Gastroesophageal sphincter (tissue), 3 donors: ENCODE results near the gene ITGB5.

Source experiments
- EP300 ChIP-seq: sonication (generic); formaldehyde crosslinking; IDR thresholded peaks from one replicate; pipeline ENCODE4 v1.6.1; 2017; ENCODE audit warnings: antibody characterized with exemption, mild to moderate bottlenecking
- POLR2A ChIP-seq, 2 donors: fragments of 450-650 bp; IDR thresholded peaks; one replicate each; pipeline ENCODE4 v1.6.1; 2017; ENCODE audit warnings: antibody characterized with exemption in 2 of 2, mild to moderate bottlenecking in 2 of 2, moderate library complexity in 1 of 2
- TF ChIP-seq, protein P1 (sequence below), 4 experiments: fragments of 200-600 bp in 2 of 4; fragments of 450-650 bp in 2 of 4; sonication (generic) in 1 of 4; IDR thresholded peaks; one replicate each; pipeline ENCODE4 v1.5.1; 2017 to 2019; ENCODE audit warnings: antibody characterized with exemption in 4 of 4, mild to moderate bottlenecking in 2 of 4, moderate library complexity in 2 of 4

DNA sequence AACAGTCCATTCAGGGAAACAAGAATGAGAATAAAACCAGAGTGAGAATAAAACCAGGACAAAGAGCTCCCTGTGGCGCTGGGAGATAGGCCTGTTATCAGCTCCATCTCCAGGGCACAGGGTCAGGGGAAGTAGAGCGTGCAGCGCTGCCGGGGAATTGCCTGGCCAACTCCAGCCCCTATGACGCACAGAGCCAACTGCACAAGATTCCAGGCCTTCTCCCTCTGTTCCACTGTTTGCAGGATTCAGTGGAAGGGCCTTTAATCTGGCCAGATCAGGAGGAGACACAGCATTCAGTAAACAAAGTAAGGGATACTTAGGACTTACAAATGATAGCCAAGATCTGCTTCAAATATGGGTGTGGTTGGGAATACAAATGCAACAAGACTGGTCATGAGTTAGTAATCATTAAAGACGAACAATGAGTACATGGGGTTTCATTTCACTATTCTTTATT is 49.4 kb downstream of the ITGB5 start:
- TF ChIP-seq POLR2A (IDR thresholded peaks at IDR 0.05): no peak
- TF ChIP-seq EP300: no peak
- TF ChIP-seq, protein P1, sequence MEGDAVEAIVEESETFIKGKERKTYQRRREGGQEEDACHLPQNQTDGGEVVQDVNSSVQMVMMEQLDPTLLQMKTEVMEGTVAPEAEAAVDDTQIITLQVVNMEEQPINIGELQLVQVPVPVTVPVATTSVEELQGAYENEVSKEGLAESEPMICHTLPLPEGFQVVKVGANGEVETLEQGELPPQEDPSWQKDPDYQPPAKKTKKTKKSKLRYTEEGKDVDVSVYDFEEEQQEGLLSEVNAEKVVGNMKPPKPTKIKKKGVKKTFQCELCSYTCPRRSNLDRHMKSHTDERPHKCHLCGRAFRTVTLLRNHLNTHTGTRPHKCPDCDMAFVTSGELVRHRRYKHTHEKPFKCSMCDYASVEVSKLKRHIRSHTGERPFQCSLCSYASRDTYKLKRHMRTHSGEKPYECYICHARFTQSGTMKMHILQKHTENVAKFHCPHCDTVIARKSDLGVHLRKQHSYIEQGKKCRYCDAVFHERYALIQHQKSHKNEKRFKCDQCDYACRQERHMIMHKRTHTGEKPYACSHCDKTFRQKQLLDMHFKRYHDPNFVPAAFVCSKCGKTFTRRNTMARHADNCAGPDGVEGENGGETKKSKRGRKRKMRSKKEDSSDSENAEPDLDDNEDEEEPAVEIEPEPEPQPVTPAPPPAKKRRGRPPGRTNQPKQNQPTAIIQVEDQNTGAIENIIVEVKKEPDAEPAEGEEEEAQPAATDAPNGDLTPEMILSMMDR (IDR thresholded peaks at IDR 0.05): no peak
